HEK293T (cell line): ENCODE results near the gene DUSP10.

Source experiments
- CTCF ChIA-PET: fragments of 350-600 bp; formaldehyde crosslinking; extraction: SDS; loops from one replicate; lab custom pipeline; 2021; ENCODE audit warnings: antibody characterized with exemption, inconsistent platforms; lab: Yijun Ruan, JAX
- POLR2A ChIA-PET: fragments of 350-600 bp; formaldehyde crosslinking; extraction: SDS; loops from one replicate; lab custom pipeline; 2020; ENCODE audit warnings: antibody characterized with exemption, inconsistent platforms; lab: Yijun Ruan, JAX
- DNase-seq: peaks from one replicate; pipeline ENCODE4 v3.0.0; 2012; ENCODE audit warnings: mixed read lengths; ENCODE audit errors: extremely low spot score
- ARNT ChIP-seq: fragments of 450-650 bp; IDR thresholded peaks from 2 replicates; pipeline ENCODE4 v1.6.1; 2017; ENCODE audit warnings: mild to moderate bottlenecking
- BHLHE40 ChIP-seq: fragments of 450-650 bp; IDR thresholded peaks from 2 replicates; pipeline ENCODE4 v1.6.1; 2016; ENCODE audit warnings: mild to moderate bottlenecking, moderate library complexity, borderline replicate concordance
- CTBP1 ChIP-seq: fragments of 450-650 bp; IDR thresholded peaks from 2 replicates; pipeline ENCODE4 v1.6.1; 2016; ENCODE audit warnings: borderline replicate concordance
- ELF4 ChIP-seq: fragments of 450-650 bp; IDR thresholded peaks from 2 replicates; pipeline ENCODE4 v1.6.1; 2017; ENCODE audit warnings: antibody characterized with exemption
- FOXA1 ChIP-seq: fragments of 450-650 bp; IDR thresholded peaks from 2 replicates; pipeline ENCODE4 v1.6.1; 2016; ENCODE audit warnings: mild to moderate bottlenecking
- FOXK2 ChIP-seq: fragments of 450-650 bp; IDR thresholded peaks from 2 replicates; pipeline ENCODE4 v1.6.1; 2016; ENCODE audit warnings: mild to moderate bottlenecking
- FOXM1 ChIP-seq: fragments of 450-650 bp; IDR thresholded peaks from 2 replicates; pipeline ENCODE4 v1.6.1; 2017; ENCODE audit warnings: mild to moderate bottlenecking, borderline replicate concordance
- HDGF ChIP-seq: fragments of 450-650 bp; IDR thresholded peaks from 2 replicates; pipeline ENCODE4 v1.6.1; 2017; ENCODE audit warnings: antibody characterized with exemption, borderline replicate concordance
- L3MBTL2 ChIP-seq: fragments of 450-650 bp; conservative IDR thresholded peaks from 2 replicates; pipeline ENCODE4 v1.6.1; 2016; ENCODE audit warnings: mild to moderate bottlenecking
- LEF1 ChIP-seq: fragments of 450-650 bp; IDR thresholded peaks from 2 replicates; pipeline ENCODE4 v1.6.1; 2017; ENCODE audit warnings: mild to moderate bottlenecking, borderline replicate concordance
- NFRKB ChIP-seq: fragments of 450-650 bp; IDR thresholded peaks from 2 replicates; pipeline ENCODE4 v1.6.1; 2016; ENCODE audit warnings: mild to moderate bottlenecking, moderate library complexity
- SP1 ChIP-seq: fragments of 450-650 bp; IDR thresholded peaks from 2 replicates; pipeline ENCODE4 v1.6.1; 2017
- SUZ12 ChIP-seq: fragments of 450-650 bp; IDR thresholded peaks from 2 replicates; pipeline ENCODE4 v1.6.1; 2016; ENCODE audit warnings: mild to moderate bottlenecking
- TARDBP ChIP-seq: fragments of 450-650 bp; IDR thresholded peaks from 2 replicates; pipeline ENCODE4 v1.6.1; 2016
- ZNF384 ChIP-seq: fragments of 450-650 bp; IDR thresholded peaks from 2 replicates; pipeline ENCODE4 v1.6.1; 2016
- TF ChIP-seq, protein P1 (sequence below): fragments of 450-650 bp; IDR thresholded peaks from 2 replicates; pipeline ENCODE4 v1.6.1; 2016

DUSP10 gene

DNA sequence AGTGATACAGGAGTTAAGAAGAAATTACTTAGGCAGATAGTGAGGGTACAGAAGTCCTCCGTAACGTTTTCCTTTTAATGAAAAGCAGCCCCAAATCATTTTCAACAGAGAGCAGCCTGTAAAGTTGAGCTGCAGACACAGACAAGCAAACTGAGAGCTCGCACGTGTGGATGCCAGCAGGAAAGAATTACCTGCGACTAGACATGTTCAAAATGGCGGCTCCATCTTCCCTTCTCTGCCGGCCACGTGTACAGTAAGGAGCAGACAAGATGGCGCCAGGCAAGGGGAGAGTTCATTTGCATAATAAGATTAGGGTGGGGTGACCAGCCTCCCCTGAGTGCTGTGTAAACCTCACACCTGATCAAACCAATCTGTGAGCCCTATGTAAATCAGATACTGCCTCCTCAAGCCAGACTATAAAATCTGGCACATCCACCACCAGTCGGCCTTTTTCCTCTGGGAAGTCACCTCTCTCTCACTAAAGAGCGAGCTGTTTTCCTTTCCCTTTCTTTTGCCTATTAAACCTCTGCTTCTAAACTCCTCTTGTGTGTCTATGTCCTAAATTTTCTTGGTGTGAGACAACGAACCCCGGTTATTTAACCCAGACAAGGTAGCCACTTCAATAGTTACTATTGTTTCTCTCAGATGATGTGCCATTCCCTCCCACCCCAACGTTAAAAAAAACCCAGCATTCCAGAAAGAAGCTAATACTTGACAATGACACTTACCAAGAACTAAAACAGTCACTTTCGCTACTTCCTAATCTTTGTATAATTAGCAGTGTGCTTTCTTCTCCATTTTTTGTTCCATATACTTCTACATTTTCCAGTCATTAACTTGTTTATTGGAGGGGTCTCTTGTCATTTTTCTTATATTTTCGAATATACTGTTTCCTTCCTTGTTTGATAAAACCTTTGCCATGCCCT is 27.4 kb downstream of the DUSP10 start:
- TF ChIP-seq HDGF: no peak
- no peak for TF ChIP-seq LEF1
- no peak for TF ChIP-seq FOXM1
- no peak for TF ChIP-seq ZNF384
- TF ChIP-seq NFRKB: no peak
- TF ChIP-seq, protein P1, sequence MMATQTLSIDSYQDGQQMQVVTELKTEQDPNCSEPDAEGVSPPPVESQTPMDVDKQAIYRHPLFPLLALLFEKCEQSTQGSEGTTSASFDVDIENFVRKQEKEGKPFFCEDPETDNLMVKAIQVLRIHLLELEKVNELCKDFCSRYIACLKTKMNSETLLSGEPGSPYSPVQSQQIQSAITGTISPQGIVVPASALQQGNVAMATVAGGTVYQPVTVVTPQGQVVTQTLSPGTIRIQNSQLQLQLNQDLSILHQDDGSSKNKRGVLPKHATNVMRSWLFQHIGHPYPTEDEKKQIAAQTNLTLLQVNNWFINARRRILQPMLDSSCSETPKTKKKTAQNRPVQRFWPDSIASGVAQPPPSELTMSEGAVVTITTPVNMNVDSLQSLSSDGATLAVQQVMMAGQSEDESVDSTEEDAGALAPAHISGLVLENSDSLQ: no peak
- TF ChIP-seq SP1: no peak
- TF ChIP-seq SUZ12: no peak
- TF ChIP-seq ARNT: no peak
- no peak for TF ChIP-seq TARDBP
- no peak for TF ChIP-seq CTBP1
- TF ChIP-seq FOXK2: no peak
- TF ChIP-seq FOXA1: no peak
- TF ChIP-seq L3MBTL2: no peak
- no peak for TF ChIP-seq ELF4
- TF ChIP-seq BHLHE40: no peak
- DNase-seq: no peak
- ChIA-PET CTCF (interaction anchor here (0.7 kb wide), 1 partner anchor 237 kb away, joined by 3 read pairs; no protein-coding TSS in a partner anchor), POLR2A (interaction anchor here (1.2 kb wide), 1 partner anchor 27 kb away, joined by 7 read pairs; the partner anchor contains the start of gene DUSP10)

GRCh38 chr1:221712776-221713431 is 29.0 kb downstream of the DUSP10 start:
- POLR2A ChIA-PET: interaction anchor here (1.3 kb wide), 1 partner anchor 29 kb away, joined by 4 read pairs; the partner anchor contains the start of gene DUSP10
- DNase-seq: no peak
- CTCF ChIA-PET: no interaction called here
- no peak for TF ChIP-seq LEF1
- no peak for TF ChIP-seq CTBP1
- TF ChIP-seq SUZ12: no peak
- TF ChIP-seq NFRKB: no peak
- TF ChIP-seq ELF4: no peak
- TF ChIP-seq L3MBTL2: no peak
- no peak for TF ChIP-seq TARDBP
- TF ChIP-seq SP1: no peak
- no peak for TF ChIP-seq ZNF384
- TF ChIP-seq HDGF: no peak
- no peak for TF ChIP-seq FOXA1
- TF ChIP-seq, protein P1: no peak

DNA sequence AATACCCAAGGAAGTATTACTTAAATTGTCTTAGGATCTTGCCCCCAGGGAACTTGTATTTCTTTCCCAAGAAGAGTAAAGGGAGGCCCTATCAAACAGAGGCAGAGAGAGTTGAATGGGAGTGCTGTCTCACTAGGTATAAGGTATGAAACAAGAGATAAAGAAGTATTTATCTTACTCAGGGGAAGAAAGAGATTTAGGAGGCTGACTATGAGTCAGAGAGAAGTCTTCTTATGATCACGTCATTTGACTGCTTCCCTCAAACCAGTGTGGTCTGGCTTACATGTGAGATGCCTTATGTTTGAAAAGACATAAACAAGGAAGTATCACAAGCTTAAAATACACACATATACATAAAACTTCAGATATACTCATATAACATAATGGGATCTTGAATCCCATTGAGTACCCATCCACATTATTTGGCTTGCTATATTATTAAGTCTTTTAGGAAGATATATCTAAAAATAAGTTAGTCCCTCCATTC is 29.6 kb downstream of the DUSP10 start:
- POLR2A ChIA-PET: interaction anchor here (1.3 kb wide), 1 partner anchor 30 kb away, joined by 4 read pairs; the partner anchor contains the start of gene DUSP10
- TF ChIP-seq FOXA1 (no peak), NFRKB (no peak), CTBP1 (no peak), TARDBP (no peak), LEF1 (no peak), SUZ12 (no peak), HDGF (no peak), FOXK2 (no peak), ELF4 (no peak), FOXM1 (no peak), ARNT (no peak), SP1 (no peak), L3MBTL2 (no peak), ZNF384 (no peak), BHLHE40 (no peak)
- TF ChIP-seq, protein P1: no peak
- CTCF ChIA-PET: no interaction called here
- DNase-seq: no peak

DNA sequence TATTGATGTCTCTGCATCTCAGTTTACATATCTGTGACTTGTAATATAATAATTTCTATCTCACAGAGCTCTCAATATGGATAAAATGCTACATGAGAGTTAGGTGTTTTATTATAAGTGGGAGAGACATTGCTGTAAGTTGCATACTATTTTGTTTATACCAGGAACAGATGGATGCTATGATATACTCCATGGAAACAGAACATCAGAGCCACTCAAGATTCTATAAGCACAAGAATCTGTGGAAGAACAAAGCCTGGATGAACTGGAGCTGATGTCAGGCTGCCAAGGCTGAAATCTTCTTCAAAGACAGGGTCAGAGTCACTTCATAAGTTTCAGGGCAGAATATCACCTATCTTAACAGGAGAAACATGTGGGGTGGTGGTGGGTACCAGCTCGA is 30.2 kb downstream of the DUSP10 start:
- TF ChIP-seq HDGF (no peak), CTBP1 (no peak), NFRKB (no peak), ELF4 (no peak), SUZ12 (no peak), LEF1 (no peak), ZNF384 (no peak), FOXM1 (no peak), L3MBTL2 (no peak), TARDBP (no peak), FOXK2 (no peak), BHLHE40 (no peak)
- TF ChIP-seq, protein P1: no peak
- CTCF ChIA-PET: no interaction called here
- DNase-seq: no peak
- POLR2A ChIA-PET: no interaction called here
